NCI-H2227 treated with DMSO at 0.1 percent for 48 hours (cell line): ENCODE data around the gene BST1.
"Not testable (repeated sequence)": the region's sequence is repeated elsewhere in the genome, so short reads cannot be mapped to it uniquely, and the experiment has no call there.

ENCODE experiments used
- DNase-seq: peaks from one replicate; lab custom pipeline; 2025; lab: John Stamatoyannopoulos, UW

The BST1 gene

DNA sequence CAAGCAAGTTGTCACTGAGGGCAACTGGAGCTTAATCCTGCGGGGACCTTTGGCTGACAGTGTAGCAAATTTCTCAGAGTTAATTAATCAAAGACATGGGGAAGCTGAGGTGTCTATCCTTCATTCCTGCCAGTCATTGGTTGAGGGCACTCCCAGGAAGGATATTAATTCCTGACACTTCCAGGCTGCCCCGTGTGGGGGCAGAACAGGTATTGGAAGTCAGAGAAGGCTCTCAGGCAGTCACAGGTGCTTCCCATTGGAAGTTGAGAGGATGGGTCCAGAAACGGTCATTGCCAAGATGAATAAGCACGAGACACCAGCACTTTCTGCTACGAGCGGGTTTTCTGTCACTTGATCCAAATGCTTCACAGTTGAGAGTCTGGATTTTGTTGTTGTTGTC lies 46.1 kb downstream of the BST1 start:
- DNase-seq: no peak

DNA sequence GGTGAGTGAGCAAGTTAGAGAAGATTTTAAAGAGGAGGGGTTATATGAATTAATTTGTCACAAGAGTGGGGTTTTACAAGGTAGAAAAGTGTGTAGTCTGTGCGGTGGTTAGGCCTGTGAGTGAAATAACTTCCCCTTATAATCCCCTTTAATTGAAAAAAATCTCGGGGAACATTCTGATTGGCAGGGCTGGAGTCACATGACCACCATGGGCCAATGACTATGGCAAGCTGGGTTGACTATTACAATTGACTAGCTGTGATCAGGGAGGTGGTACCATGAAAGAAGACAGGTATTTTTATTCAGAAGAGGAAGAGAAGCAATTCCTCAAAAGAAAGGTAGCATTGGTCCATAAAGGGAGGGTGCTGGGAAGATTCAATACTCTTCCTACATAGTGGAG lies 48.3 kb downstream of the BST1 start:
- DNase-seq: no peak

DNA sequence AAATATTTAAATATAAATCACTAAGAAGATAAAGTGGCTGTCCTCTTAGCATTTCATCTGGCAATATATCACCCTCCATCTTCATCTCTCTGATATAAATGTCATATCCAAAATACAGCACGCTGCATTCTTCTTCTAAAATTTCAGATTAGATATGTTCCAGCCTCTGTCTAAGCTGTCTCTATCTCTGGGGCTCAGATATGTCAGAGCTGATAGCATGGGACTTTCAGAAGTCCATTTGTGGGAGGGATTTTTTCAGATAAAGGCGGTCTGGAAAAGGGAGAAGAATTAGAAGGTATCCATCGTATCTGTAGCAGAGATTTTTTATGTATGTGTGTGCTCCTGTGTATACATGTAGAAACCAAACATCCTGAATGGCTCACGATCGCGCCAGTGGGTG lies 50.2 kb downstream of the BST1 start:
- no peak for DNase-seq

DNA sequence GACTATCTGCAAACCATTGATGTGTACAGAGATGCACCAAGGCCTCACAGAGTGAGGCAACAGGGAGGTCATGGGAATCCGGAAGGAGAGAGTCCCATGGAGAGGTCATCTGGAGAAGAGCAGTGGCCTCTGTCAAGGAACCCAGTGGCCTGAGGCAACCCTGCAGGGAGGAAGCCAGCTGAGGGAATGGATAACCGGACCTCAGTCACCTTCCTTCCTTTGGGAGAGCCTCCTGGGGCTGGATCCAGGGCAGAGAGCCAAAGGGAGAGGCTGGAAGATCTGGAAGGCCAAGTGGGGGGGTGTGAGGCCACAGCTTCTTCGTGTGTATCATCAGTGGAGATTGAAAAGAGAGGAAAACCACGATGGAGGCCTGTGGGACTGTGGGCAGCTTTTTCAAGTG lies 50.9 kb downstream of the BST1 start:
- DNase-seq: no peak

DNA sequence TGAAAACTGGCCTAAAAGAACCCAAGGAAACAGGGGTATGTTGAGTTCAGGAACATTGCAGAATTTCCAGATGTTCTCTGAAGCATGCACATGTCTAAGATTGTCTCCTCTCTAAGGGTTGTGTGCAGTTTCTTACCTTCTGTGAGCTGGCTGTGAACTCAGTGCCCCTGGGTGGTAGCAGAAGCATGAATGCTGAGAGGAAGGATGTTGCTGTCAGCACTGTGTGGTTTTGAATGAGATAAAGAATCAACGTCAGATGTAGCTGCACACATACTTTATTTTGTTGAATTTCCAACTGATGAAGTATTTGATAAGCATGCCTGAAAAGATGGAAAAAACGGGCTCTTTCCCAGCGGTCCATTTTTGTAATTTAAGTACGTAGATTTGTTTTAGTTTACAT lies 51.5 kb downstream of the BST1 start:
- no peak for DNase-seq

DNA sequence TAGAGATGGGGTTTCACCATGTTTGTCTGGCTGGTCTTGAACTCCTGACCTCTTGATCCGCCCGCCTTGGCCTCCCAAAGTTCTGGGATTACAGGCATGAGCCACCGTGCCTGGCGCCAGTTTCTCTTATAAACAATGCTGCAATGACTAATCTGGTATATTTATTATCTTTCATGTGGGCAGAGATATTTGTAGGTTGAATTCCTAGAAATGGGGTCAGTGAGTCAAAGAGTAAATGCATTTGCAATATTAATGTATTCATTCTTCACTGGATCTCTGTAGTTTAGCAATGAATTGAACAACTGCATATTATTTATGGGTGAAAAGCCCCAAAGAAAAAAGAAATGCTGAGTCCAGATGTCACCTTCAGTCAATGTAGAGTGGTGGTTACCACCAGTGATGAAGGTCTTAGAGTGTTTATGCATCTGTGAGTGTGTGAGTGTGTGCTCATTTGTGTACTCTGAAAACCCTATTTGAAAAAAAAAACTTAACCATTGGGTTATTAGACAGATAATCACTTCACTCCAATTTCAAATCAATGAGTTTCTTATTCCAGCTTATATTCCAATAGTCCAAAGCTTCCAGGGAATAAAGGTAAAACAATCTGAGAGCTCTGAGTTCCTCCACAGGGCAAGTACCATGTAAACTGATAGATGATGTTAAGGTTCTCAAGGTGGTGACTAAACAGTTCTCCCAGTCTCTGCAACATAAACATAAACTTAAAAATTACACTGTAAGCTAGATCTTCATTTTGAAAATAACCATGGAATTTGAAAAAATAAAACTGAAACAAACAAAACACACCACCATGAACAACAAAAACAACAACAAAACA lies 52.7 kb downstream of the BST1 start:
- DNase-seq: no peak

DNA sequence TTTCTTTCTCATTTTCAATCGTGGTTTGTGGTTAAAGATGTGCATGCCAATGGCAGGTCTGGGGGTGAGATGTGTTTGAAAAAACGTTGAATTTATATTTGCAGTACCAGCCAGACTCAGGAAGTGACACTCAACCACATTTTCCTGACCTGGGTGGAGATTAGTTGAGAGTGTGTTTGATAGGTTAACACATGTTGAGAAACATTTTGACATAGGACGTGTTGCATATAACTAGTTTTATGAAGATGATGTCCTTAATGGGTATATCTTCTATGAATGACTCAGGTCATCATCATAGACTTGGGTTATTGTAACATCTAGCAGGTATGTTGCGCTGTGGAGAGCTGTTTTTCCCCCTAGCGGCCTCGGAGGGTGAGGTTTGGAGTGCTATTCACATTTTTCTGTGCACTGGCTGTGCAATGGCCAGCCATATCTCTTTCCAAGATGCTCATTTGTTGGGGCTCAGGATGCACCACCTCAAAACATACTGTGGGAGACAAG lies 53.5 kb downstream of the BST1 start:
- DNase-seq: no peak

DNA sequence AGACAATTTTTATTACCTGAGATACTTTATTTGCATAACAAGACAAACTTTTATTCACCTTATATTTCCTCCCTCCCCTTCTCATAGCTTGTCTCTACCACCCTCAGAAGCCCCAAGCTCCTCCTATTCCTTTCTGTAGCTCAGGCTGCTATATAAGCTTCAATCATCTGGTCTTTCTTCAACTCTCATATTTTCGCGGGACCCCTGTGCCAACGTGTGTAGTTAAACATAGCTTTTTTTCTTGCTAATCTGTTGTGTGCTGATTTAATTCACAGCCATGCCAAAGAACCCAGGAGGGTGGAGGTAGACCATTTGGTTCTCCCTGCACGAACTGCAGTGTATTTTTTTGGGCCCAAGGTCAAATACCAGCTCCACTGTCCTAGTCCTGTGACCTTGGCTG lies 54.2 kb downstream of the BST1 start:
- DNase-seq: no peak

DNA sequence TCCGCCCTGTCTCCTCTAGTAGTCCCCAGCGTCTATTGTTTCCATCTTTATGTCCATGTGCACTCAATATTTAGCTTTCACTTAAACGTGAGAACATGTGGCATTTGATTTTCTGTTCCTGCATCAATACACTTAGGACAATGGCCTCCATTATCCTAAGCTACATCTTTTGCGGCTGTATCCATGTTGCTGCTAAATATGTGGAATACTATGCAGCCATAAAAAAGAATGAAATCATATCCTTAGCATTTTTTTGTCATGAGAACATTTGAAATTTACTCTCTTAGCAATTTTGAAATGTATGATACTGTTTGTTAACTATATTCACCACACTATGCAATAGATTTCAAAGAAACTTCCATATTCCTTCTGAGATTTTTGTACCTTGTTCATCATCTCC lies 55.4 kb downstream of the BST1 start:
- DNase-seq: no peak

DNA sequence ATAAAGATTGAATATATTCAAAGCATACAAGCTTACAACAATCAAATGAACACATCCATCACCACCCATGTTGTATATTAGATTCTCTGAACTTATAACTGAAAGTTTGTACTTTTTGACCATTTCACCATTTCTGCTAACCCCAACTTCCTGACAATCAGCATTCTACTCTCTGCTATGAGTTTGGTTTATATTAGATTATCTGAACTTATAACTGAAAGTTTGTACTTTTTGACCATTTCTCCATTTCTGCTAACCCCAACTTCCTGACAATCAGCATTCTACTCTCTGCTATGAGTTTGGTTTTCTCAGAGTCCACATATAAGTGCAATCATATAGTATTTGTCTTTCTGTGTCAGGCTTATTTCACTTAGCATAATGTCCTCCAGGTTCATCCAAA lies 59.6 kb downstream of the BST1 start:
- DNase-seq: not testable (repeated sequence)

DNA sequence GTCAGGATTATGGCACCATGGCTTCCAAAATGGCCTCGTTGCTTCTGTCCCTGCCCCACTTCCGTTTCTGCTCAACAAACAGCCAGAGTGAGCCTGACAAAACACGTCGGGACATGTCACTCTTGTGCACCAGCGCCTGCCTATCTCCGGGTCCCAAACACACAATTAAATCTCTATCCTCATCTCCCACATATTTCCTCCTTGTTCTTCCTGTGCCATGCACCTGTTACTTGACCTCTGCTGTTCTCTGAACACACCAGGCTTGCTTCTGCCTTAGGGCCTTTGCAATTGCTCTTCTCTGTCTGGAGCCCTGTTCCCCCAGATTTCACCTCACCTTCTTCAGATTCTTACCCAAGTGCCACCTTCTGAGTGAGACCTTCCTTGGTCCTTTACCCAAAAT lies 62.5 kb downstream of the BST1 start:
- no peak for DNase-seq

DNA sequence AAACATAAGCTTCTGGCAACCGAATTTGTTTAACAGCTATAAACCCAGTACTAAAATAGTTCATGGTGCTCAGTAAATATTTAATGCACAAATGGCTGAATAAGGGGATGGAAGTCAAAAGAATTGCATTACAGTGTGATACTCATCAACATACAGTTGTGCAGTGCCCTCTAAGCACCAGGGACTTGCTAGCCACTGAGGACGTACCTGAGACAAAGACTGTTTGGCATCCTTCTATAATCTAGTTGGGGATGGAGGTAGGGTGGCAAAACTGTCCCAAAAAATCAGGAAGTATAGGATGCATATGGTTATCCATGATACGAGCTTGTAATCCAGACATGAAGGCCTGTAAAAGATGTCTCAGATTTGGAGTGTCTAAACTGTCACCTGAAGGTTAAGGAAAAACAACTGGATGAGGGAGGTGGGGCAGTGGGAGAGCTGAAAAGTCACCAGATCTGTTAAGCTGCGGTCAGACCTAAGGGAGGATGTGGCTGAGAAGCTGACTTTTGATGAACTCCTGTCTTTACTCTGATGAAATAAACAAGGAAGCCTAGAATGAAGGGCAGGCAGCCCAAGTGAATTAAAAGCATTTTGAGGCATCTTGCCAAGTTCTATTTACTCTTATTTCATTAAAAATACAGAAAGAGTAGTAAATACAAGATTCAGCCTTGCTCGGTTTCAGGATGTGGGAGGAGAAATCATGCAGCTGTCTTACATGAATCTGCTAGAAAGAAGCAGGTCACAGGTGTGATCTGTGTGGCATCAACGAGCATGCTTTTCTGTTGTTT lies 63.2 kb downstream of the BST1 start:
- DNase-seq: no peak

DNA sequence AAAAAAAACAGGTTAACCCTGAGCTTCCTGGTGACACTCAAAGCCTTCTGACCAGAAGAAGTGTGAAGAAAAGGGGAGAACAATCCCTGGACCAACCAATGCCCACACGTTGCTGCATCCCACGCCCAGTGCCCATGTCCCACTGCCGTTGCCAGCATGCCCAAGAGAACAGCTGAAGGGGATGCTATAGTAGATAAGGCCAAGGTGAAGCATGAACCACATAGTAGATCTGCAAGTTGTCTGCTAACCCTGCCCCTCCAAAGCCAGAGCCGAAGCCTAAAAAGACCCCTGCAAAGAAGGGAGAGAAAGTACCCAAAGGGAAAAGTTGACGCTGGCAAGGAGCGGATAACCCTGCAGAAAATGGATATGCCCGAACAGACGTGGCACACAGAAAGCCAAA lies 64.0 kb downstream of the BST1 start:
- no peak for DNase-seq

DNA sequence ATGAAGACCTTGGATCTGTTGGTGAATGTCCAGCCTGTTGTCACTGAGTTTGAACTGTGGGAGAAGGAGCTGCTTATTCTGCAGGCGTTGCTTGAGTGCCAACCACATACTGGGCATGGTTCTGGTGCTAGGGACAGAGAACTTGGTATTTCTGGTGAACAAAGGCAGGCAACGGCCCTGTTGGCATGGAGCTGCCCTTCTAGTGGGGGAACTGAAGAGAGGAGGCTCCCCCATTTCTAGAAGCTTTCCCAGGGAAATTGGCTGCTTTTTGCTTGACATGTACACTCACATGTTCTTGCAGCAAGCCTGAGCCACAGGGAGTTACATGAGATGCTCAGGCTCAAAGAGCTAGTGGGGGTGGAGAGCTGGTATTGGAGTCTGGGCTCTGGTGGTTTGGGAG lies 66.3 kb downstream of the BST1 start:
- DNase-seq: no peak

DNA sequence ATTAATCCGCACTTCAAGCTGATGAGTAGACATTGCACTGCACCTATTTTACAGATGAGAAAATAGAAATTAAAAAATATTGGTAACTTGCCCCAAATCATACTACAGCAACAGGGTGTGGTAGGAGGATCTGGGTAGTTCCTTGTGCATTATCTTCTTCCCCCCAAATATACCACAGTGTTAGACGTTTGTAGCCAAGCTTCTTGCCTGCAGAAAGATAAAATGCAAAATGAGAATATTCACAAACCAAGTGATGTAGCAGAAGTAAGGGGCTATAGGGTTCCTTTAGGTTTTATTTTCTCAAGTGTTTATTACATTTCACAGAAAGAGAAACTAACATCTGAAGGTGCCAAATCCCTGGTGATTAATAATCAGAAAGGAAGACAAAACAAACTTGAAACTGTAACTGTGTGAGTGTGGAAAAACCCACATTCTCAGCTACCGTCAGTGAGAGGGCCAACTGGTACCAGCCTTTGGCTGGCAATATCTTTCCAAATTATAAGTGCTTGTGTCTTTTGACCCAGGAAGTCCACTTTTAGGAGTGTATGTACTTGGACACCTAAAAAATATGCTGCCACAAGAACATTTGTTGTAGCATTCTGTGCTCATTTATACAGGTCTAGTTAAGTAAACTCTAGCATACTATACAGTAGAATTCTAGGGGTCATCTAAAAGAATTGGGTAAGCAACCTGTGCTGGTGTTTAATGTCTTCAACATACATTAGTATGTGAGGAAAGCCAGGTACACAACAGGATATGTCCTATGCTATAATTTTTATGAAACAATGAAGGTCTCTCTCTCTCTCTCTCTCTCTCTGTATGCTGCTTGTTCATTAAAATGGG lies 68.6 kb downstream of the BST1 start:
- no peak for DNase-seq

DNA sequence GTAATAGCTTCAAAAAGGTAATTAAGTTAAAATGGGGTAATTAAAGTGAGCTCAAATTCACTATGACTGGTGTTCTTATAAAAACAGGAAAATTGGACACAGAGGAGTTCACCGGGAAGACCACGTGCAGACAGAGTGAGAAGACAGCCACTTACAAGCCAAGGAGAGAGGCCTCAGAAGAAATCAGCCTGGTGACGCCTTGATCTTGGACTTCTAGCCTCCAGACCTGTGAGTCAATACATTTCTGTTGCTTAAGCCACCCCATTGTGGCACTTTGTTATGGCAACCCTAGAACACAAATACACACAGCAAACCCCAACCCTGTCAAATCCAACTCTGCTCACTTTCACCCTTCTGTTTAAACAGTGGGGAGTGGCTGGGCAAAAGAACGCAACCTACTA lies 71.2 kb downstream of the BST1 start:
- DNase-seq: no peak

DNA sequence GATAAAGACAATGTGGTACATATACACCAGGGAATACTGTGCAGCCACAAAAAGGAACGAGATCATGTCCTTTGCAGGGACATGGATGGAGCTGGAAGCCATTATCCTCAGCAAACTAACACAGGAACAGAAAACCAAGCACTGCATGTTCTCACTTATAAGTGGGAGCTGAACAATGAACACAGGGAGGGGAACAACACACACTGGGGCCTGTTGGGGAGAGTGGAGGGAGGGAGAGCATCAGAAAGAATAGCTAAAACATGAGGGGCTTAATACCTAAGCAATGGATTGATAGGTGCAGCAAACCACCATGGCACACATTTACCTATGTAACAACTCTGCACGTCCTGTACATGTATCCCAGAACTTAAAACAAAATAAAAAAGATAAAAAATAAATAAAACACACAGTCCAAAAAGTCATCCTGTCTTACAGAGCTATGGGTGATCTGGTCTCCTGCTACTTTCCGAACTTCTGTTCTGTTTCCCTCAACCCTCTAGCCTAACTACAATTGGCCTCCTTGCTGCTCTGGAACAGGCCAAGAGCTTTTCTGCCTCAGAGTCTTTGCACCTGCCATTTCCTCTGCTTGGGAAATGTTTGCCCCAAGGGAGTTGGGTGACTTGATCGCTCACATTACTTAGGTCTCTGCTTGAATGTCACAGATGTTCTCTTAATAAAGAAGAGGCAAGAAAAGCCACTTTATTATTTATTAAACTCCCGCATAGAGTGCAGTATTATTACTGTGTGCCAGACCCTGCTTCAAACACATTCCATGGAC lies 74.2 kb downstream of the BST1 start:
- no peak for DNase-seq

DNA sequence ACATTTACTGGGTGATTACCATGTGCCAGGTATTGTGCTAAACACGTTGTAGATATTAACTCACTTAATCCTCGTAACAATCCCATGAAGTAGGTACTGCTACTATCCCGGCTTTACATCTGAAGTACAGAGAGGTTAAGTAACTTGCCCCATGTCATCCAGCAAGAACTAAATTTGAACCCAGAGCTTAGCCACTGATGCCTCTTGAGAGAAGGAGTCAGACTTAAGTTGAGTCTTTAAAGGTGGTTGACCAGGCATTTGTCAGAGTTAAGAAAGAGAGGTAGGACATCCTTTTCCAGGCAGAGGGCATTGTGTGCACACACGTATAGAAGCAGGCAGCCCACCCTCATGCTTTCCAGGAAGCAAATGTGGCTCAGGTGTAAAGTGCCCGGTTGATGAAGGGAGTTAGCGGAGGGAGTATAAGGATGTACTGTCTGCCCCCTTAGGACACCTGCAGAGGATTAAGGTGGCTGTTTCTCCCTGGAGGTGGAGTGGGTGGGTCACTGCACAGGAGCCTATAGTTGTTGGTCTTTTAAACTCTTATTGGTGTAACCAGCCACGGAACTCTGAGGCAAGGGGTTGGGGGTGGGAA lies 74.9 kb downstream of the BST1 start:
- DNase-seq: no peak

DNA sequence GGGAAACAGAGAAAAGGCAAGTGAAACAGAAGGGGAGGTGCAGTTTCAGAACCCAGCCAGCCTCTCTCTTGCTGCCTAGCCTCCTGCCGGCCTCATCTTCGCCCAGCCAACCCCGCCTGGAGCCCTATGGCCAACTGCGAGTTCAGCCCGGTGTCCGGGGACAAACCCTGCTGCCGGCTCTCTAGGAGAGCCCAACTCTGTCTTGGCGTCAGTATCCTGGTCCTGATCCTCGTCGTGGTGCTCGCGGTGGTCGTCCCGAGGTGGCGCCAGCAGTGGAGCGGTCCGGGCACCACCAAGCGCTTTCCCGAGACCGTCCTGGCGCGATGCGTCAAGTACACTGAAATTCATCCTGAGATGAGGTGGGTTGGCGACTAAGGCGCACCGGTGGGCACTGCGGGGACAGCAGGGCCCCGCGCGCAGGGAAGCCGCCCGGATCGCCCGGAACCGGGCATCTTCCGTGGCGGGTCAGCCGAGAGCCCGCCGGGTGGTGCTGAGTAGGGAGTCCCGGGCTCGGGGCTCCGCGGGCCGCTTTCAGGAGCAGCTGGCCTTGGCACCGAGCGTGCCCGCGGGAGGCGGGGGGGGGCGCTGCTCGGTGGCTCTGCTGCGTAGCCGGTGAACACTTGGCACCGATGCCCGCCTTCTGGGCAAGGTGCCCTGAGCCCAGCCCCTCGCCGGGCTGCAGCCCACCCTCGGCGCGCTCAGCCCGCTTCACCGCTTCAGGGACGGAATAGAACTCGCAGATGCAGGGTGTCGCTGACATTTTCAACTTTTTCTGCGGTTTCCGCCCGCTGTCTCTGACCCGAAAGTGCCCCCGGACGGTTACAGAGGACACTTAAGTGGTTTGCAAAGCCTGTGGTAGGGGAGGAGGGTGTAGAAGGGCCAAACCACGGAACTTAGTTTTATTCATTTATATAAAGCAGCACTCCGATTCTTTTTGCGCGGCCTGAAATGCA lies 75.7 kb downstream of the BST1 start, which contains the start of gene CD38:
TSS of gene CD38 (plus strand) at position 40 of the 953 bp plus-strand sequence. CDS start at position 127, 87 bp downstream.
- no peak for DNase-seq

DNA sequence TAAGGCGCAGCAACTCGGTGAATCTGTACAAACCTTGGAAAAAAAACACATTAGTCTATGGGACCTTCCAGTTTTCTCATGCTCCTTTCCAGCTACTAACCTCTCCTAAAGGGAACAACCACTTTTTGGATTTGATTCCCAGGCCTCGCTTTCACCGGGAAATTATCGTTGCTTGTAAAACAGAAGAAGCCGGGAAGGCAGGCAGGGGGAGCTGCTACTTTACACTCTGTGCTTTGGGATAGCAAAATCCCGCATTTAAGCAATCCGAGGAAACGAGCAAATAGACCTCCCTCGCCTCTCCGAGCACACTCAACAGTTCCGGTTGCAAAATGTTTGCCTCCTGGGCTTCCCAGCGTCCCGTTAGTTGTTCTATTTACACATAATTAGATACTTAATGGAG lies 76.4 kb downstream of the BST1 start:
- DNase-seq: no peak
